GM18951 (cell line): ENCODE data around the gene HERPUD2.

ENCODE experiments used
- POLR2A ChIP-seq: IDR thresholded peaks from 4 replicates; pipeline ENCODE4 v1.6.1; 2011; ENCODE audit warnings: mild to moderate bottlenecking; ENCODE audit not compliant: insufficient read length, insufficient read depth; ENCODE audit errors: extremely low read depth
- in situ Hi-C: fragments of 300-500 bp; cut with MboI; formaldehyde crosslinking; loops from one replicate; pipeline ENCODE4 v1.12.0; 2022; ENCODE audit warnings: low sequenced_read_pairs, mixed read lengths, inconsistent platforms; ENCODE audit not compliant: unreplicated experiment

The HERPUD2 gene

DNA sequence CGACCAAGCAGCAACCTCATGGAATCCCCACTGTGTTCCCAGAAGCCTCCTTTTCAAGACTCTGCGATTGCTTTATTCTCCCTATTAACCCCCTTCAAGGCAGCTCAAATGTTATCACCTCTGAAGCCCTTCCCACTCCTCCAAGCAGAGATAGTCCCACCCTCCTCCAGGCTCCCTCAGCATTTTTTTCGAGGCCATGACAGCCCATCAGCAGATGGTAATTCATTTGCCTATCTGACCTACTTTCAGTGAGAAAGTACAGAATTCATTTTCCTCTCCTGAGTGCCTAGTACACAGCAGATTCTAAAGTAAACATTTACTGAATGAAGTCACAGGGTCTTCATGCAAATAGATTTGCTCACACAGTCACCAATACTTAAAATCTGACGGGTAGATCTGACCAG is 47.8 kb downstream of the HERPUD2 start:
- no peak for TF ChIP-seq POLR2A
- in situ Hi-C loops = no loop called here

DNA sequence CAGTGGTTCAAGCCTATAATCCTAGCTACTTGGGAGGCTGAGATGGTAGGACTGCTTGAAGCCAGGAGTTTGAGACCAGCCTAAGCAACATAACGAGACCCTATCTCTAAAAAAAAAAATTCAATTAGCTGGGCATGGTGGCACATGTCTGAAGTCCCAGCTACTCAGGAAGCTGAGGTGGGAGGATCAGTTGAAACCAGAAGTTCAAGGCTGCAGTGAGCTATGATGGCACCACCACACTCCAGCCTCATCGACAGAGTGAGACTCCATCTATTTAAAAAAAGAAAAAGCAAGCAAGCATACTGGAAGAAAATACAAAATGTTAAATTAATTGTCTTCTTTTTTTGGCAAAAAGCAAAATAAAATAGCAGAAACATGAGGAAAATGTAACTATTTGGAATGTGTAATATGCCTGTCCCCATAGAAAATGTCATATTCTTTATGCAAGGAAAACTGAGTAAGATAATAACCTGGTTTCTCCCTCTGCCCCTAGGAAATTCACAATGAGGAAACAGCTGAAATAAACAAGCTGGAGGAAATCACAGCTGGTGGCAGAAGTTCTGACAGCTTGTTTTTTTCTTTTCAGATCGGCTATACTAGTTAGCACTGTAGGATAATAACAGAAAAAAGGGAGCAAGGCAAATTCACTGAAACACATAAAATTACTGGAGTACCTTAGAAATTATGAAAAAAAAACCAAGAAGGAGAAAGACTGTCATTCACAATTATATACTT is 48.5 kb downstream of the HERPUD2 start:
- no peak for TF ChIP-seq POLR2A
- in situ Hi-C loops = no loop called here

DNA sequence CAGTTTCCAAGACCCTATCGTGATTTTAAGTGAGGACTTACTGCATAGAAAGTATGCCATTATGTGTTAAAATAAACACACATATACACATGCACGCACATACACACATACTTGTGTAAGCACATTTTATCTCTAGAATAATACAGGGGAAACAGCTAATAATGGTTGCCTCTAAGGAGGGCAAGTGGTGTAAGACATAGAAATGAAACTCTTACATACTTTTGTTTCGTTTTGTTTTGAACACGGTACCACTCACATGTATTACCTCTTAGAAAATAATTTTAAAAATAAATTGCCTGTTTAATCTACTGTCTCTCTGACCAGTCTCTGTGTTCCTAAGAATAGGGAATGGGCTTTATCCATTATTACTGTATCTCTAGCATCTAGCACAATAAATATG is 49.2 kb downstream of the HERPUD2 start:
- no peak for TF ChIP-seq POLR2A
- in situ Hi-C loops = no loop called here

DNA sequence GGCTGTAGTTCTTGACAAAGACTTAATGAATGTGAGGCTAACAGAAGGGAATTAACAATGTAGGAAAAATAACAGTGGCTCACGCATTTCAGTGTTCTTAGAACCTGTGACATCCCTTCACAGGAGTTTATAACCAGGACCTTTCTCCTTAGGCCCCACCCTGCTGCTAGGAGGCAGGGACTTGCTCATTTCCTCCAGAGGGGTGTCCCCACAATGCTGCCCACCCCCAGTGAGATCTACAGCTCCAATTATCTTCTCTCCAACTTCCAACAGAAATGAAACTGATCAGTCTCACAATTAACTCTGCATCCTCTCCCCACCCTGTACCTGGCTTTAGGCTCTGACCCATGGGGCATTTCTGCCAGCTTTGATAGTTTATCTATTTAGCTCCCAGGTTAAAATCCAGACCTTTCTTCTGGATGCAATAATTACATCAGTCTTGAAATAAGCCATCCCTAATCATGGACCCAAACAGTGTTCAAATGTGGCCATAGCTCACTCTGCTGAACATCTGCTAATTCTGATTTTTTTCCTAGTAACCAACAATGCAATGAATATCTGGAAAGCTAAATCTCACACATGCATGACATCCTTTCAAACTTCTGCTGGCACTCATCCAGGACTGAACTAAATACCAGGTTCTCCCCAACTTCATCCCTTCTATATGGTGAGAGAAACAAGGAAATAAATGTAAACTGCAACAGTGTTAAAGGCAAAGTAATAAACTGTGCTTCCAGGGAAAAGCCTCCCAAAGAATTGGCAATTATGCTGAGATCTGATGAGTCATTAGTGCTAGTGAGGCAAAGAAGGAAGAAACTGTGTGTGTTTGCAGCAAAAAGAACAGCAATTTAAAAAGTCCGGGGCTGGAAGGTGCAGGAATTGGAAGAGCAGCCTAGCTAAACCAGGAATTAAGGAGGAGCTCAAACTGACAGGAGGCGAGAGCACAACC is 64.6 kb downstream of the HERPUD2 start:
- no peak for TF ChIP-seq POLR2A

DNA sequence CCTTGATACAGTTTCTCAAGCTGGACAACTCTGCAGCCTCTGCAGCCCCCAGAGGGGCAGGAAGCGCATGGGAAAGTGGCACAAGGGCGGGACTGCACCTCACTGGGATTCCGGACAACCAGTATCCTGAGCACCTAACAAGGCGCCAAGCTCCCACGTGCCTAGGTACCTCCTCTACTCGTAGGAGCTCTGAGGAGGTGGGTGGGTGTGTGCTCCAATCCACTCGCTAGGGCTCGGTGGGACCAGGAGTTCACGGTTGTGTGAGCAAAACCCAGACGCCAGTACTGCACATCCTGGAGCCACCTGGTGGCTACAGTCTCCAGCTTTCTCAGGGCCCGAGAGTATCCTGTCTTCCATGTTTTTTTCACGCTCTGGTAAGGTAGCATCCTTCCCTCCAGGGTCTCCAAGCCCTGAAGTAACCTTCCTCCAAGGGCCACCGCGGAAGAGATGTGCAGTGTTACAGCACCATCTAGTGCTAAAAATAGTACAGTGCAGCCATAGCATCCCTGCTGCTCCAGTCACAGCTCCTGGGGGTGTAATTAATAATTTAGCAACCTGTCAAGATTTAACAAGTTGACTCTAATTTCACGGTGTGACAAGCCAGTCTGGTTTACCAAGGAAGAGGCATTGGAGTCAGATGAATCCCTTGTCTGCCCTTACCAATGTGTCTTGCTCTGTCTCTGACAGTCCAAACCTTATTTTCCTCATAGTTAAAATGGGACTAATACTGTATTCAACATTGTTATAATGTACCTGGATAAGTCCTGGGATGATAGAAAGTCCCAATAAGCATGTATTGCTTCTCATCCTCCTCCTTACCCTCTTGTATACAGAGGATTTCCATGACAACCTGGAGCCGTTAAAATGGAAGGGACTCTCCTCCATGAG is 70.4 kb downstream of the HERPUD2 start:
- no peak for TF ChIP-seq POLR2A
- in situ Hi-C loops = no loop called here

More for the DNA sequence above, 64.6 kb downstream of the HERPUD2 start:
- in situ Hi-C loops = no loop called here

DNA sequence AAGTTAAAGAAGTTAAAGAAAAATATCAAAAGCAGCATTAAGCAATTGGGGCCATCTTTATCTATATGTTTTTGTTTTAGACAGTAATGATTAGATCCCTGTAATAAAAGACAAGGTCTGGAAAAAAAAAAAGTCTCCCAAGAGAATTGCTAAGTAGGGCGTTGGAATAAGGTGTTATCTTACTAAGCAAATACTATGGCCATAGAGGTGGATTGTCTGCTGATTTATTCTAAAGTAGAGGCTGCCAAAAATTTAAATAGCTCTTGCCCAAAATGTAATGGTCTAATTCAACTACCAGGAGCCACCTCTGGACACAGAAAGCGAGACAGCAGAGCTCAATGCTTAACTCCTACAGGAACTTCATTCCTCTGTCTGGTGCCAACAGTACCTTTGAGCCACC is 71.6 kb downstream of the HERPUD2 start:
- TF ChIP-seq POLR2A = no peak
- in situ Hi-C loops = no loop called here

DNA sequence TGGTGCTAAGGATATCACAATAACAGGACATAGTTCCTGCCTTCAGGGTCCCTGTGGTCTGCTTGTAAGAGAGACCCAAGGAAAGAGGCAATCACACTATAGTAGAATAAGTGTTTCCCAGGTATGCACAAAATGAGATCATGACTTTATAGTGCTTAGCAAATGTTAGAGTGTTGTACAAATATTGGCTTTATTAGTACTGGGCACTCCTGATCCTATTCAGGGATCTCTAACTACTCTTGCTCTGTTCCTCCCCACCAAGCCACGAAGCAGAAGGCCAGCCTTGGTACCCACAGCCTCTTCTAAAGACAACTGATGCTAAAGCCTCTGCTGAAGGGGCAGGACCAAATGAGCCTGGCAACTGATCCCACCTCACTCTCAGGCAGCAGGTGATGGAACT is 75.1 kb downstream of the HERPUD2 start:
- TF ChIP-seq POLR2A = no peak
- in situ Hi-C loops = no loop called here

DNA sequence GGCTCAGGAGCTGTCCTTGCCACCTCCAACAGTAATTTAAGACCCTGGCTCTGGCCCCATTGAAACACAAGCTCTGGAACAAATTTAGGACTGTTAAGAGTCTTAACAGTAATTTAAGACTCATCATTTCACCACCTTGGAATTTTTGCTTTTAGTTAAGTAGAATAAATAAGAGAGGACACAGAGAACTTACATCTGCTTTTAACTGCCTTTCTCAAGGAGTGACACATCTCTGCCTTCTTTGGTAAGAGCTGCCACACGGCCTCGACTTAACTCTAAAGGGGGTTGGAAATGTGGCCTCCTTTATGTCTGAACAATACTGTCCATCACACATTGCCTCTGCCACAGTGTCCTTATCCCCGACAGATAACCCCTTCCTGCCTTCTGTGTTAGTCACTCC is 77.9 kb downstream of the HERPUD2 start:
- no peak for TF ChIP-seq POLR2A
- in situ Hi-C loops = no loop called here

DNA sequence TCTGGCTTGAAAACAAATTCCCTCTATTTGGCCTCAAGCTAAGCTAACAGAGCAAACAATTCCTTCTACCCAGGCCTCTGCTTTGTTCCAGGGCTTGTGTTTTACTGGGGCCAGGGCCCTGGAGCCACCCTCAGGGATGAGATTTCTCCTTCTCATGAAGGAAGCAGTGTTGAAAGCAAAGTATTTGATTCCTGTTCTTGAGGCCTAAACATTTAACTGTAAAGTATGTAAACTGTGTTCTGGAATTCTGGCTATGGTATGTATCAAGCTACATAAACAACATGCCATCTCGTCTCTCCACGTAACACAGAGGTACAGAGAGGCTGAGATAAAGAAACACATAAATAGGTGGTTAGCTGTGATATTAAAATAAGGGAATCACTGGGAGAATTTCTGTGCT is 81.8 kb downstream of the HERPUD2 start:
- no peak for TF ChIP-seq POLR2A
- in situ Hi-C loops = no loop called here

DNA sequence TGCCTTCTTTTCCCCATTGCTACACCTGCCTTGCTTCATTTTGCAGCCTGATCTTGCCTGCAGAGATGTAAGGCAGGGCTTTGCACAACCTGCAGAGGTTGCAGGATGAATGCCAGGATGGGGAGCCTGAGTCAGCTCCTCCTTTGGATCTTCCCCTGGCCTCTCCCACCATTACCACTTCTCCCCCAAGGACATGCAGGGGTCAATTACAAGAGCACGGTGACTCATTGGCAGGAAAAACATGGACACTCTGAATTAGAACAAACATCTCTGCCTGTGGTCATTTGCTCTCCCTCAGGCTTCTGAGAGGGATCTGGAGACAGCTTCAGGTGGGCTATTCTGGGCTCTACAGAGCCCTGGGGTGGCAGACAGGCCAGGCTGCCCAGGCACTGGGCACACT is 89.2 kb downstream of the HERPUD2 start:
- no peak for TF ChIP-seq POLR2A
- in situ Hi-C loops = no loop called here

DNA sequence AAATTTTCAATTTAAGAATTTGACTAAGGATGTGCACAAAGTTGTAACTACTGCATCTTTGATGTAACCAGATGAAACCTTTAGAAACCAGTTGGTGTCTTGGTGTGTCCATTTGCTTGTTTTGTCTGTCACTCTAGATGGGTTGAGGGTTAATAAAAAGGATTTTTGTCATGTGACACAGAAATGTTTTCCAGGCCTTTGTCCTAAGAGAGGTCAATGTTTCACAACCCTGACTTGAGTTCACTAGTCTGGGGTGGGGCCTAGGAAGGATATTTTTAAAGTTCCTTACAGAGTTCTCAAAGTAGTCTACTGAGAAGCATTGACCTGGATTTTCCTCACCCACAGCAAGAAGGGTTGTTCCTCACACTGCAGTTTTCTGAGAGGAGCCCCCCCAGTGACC is 90.3 kb downstream of the HERPUD2 start:
- no peak for TF ChIP-seq POLR2A
- in situ Hi-C loops = no loop called here

DNA sequence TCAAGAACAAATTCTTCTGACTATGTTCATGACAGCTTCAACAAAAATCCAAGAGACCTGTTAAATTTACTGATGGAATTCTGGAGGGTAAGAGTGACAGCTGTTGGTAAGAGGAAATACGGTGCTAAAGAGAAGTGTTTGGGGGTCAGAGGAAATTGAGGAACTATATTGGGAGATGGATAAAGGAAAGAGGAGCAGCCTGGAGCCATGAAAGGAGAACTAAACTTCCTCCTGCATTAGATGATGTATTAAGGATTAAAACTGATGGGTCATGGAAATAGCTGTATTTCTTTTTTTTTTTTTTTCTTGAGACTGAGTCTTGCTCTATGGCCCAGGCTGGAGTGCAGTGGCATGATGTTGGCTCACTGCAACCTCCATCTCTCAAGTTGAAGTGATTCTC is 95.3 kb downstream of the HERPUD2 start:
- no peak for TF ChIP-seq POLR2A
- in situ Hi-C loops = no loop called here

DNA sequence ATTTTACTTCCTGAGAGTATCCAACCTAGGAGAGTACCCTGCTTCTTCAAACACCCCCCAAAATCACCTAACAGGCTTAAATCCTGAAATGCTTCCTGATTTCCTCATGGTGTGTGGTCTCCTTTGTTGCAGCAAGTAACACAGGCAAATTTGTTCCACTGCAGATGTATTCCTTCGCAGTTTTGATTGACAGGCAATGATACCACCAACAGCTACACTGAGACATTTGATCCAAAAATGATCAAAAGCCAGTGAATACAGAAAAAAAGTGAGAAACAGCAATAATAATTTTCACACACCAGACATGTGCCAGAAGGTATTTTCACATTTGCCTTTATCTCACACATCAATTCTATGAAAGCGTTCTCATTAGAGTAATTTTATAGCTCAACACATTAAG is 95.9 kb downstream of the HERPUD2 start:
- TF ChIP-seq POLR2A = no peak
- in situ Hi-C loops = no loop called here

DNA sequence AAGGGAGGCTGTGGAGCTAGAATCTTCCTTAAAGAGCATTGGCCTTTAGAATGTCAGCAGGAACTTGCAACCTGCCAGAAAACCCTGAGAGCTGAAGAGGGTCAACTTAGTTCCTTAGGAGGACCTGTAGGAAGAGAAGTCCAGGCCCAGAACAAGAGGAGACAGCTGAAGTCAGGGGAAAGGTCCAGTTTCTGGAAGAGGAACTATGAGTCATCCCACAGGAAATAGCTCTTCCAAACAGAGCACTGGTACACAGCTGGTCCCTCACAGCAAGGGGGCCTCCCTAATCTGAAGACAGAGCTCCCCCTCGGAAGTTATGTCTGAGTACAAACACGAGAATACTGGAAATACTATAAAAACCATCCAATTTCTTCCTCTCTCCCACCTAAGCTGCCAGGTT is 98.9 kb downstream of the HERPUD2 start:
- in situ Hi-C loops = no loop called here

More for the DNA sequence above, 98.9 kb downstream of the HERPUD2 start:
- no peak for TF ChIP-seq POLR2A
